Lower lobe of right lung (tissue), 2 donors: Measurements from ENCODE around the gene TFAP2C. TPM values are rescaled to one million over a fixed set of nuclear protein-coding genes. Genes with fewer than 3 reads are reported as not detected.

ENCODE experiments used
- ATAC-seq, 2 donors: fragments of 200-7000 bp; cut with Tn5 transposase; one replicate each; pipeline ENCODE4 v1.9.1; 2020 to 2022; ENCODE audit warnings: mild to moderate bottlenecking in 2 of 2, moderate library complexity in 2 of 2
- DNase-seq: peaks from one replicate; pipeline ENCODE4 v3.0.0-alpha.2; 2020
- H3K27ac ChIP-seq: fragments of 200-600 bp; one replicate; pipeline ENCODE4 v1.8.0; 2022
- H3K27me3 ChIP-seq: fragments of 200-600 bp; one replicate; pipeline ENCODE4 v1.8.0; 2022; ENCODE audit warnings: low read depth
- H3K36me3 ChIP-seq: fragments of 200-600 bp; one replicate; pipeline ENCODE4 v1.8.0; 2022; ENCODE audit warnings: mild to moderate bottlenecking
- H3K4me1 ChIP-seq: fragments of 200-600 bp; one replicate; pipeline ENCODE4 v1.8.0; 2022
- H3K4me3 ChIP-seq: fragments of 200-600 bp; one replicate; pipeline ENCODE4 v1.8.0; 2022; ENCODE audit warnings: mild to moderate bottlenecking
- H3K9me3 ChIP-seq: fragments of 200-600 bp; one replicate; pipeline ENCODE4 v1.8.0; 2022
- intact Hi-C: fragments of 100-400 bp; cut with DNase I; formaldehyde crosslinking; loops from one replicate; pipeline ENCODE4 v1.11.0; 2022
- total RNA-seq: library from RNA; stranded (reverse); fragmentation: NEBNext Ultra II Directional; extraction: Animal tissue kit (Norgen Biotek cat#: 25700); gene quantifications from one replicate; pipeline ENCODE4 v1.2.1, GENCODE V29; 2021
- TF ChIP-seq, protein P1 (sequence below): fragments of 200-600 bp; IDR thresholded peaks from one replicate; pipeline ENCODE4 v1.8.0; 2022; ENCODE audit warnings: antibody characterized with exemption, mild to moderate bottlenecking
- donor health status: DM: no; HTN: yes; CAD: no; lungs with severe emphysema.

TFAP2C gene
- total RNA-seq, 1 donor from 2014 or later: 4.2 TPM

DNA sequence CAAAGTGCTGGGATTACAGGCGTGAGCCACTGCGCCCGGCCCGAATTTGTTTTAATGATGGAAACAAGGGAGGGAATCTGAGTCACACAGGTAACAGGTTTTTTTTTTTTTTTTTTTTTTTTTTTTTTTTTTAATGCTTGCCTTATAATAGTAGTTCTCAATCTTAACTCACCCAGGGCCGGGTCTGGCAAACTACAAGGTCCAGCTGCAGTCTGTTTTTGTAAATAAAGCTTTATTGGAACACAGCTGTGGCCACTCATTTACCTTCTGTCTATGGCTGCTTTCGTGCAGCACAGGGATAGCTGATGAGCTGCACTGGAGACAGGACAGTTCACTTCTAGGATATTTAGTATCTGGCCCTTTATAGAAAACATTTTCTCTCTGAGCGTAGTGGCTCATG is 58.0 kb downstream of the TFAP2C start:
- Histone ChIP-seq H3K27ac (no peak overlapping the region), H3K4me1 (no peaks in the 10 kb centered on the region), H3K36me3 (no peaks in the 10 kb centered on the region), H3K27me3 (peaks cover 33% of the 10 kb centered on the region), H3K9me3 (no peaks in the 10 kb centered on the region), H3K4me3 (no peak overlapping the region)
- DNase-seq (no peak), ATAC-seq (no peak)
- TF ChIP-seq, protein P1, sequence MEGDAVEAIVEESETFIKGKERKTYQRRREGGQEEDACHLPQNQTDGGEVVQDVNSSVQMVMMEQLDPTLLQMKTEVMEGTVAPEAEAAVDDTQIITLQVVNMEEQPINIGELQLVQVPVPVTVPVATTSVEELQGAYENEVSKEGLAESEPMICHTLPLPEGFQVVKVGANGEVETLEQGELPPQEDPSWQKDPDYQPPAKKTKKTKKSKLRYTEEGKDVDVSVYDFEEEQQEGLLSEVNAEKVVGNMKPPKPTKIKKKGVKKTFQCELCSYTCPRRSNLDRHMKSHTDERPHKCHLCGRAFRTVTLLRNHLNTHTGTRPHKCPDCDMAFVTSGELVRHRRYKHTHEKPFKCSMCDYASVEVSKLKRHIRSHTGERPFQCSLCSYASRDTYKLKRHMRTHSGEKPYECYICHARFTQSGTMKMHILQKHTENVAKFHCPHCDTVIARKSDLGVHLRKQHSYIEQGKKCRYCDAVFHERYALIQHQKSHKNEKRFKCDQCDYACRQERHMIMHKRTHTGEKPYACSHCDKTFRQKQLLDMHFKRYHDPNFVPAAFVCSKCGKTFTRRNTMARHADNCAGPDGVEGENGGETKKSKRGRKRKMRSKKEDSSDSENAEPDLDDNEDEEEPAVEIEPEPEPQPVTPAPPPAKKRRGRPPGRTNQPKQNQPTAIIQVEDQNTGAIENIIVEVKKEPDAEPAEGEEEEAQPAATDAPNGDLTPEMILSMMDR: no peak
- intact Hi-C loops: no loop called here

DNA sequence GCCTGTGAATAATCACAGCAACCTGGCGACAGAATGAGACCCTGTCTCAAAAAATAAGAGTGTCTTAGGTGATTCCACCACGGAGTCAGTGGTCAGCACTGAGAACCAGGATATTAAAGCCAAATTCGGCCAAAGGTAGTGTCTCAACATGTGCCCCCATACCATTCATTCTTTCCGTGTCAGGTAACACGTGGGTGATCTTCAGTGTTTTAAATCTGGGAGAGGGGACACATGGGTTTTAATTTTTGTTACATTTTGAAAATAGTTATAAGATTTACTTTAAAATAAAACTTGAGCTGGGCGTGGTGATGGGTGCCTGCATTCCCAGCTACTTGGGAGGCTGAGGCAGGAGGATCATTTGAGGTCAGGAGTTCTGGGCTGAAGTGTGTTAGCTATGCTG is 59.0 kb downstream of the TFAP2C start:
- ATAC-seq (no peak), DNase-seq (no peak)
- Histone ChIP-seq H3K27me3 (peaks cover 33% of the 10 kb centered on the region), H3K9me3 (no peaks in the 10 kb centered on the region), H3K4me1 (no peaks in the 10 kb centered on the region), H3K36me3 (no peaks in the 10 kb centered on the region), H3K27ac (no peak overlapping the region), H3K4me3 (no peak overlapping the region)
- TF ChIP-seq, protein P1: no peak
- intact Hi-C loops: no loop called here

Other genes with a start within 250 kb of the TFAP2C start
- 2.5 TPM for gene AURKA, start 237.1 kb upstream of the TFAP2C start, total RNA-seq
- 24.4 TPM for gene CSTF1, start 236.7 kb upstream of the TFAP2C start, total RNA-seq
- gene CASS4, start 217.0 kb upstream of the TFAP2C start, total RNA-seq: 23.9 TPM
- gene RTF2, start 160.7 kb upstream of the TFAP2C start, total RNA-seq: 68.6 TPM
- 0.71 TPM for gene FAM209A, start 104.6 kb upstream of the TFAP2C start, total RNA-seq
- 0.59 TPM for gene FAM209B, start 96.1 kb upstream of the TFAP2C start, total RNA-seq